Common myeloid progenitor, CD34-positive (primary cell): ENCODE measurements around the gene KRTAP4-4.

ENCODE experiments used
- CTCF ChIA-PET: fragments of 350-600 bp; sonication (Branson Sonifier 250); formaldehyde crosslinking; loops from one replicate; lab custom pipeline; 2021; ENCODE audit warnings: antibody characterized with exemption; lab: Charles Lee
- POLR2A ChIA-PET: fragments of 350-600 bp; sonication (Branson Sonifier 250); formaldehyde crosslinking; loops from one replicate; lab custom pipeline; 2021; ENCODE audit warnings: antibody characterized with exemption; lab: Charles Lee
- DNase-seq, 3 donors: peaks; one replicate each; pipeline versions ENCODE4 v3.0.0 to v3.0.0-alpha.2; 2013
- H3K27ac ChIP-seq, 2 experiments: 1 replicate in 1 of 2; 2 replicates in 1 of 2; pipeline ENCODE4 v1.7.0; 2013; ENCODE audit warnings: inconsistent platforms in 2 of 2, low read length in 2 of 2, mild to moderate bottlenecking in 2 of 2, low read depth in 1 of 2, moderate library complexity in 1 of 2; ENCODE audit not compliant: severe bottlenecking in 2 of 2, insufficient read depth in 1 of 2, poor library complexity in 1 of 2
- H3K27me3 ChIP-seq, 5 experiments: replicated peaks in 2 of 5; 1 replicate in 3 of 5; 2 replicates in 2 of 5; pipeline versions ENCODE4 v1.6.1 to v1.7.0; 2013; ENCODE audit warnings: low read length in 4 of 5, mild to moderate bottlenecking in 2 of 5, moderate library complexity in 2 of 5, inconsistent platforms in 1 of 5; ENCODE audit not compliant: insufficient read depth in 5 of 5, control insufficient read depth in 4 of 5
- H3K36me3 ChIP-seq, 4 experiments: 1 replicate in 2 of 4; 2 replicates in 2 of 4; pipeline versions ENCODE4 v1.6.1 to v1.7.0; 2013; ENCODE audit warnings: low read length in 3 of 4, control low read depth in 1 of 4, mild to moderate bottlenecking in 1 of 4; ENCODE audit not compliant: control insufficient read depth in 4 of 4, insufficient read depth in 4 of 4
- H3K4me1 ChIP-seq, 4 experiments: 1 replicate in 3 of 4; 2 replicates in 1 of 4; pipeline versions ENCODE4 v1.6.1 to v1.7.1; 2013; ENCODE audit warnings: low read length in 3 of 4, mild to moderate bottlenecking in 3 of 4, control low read depth in 1 of 4, inconsistent platforms in 1 of 4, moderate library complexity in 1 of 4; ENCODE audit not compliant: control insufficient read depth in 4 of 4, insufficient read depth in 4 of 4; ENCODE audit errors: control extremely low read depth in 1 of 4
- H3K4me3 ChIP-seq, 7 experiments: 1 replicate in 4 of 7; 2 replicates in 3 of 7; pipeline versions ENCODE4 v1.5.1 to v1.7.0; 2013; ENCODE audit warnings: mild to moderate bottlenecking in 7 of 7, low read length in 6 of 7, moderate library complexity in 6 of 7, inconsistent platforms in 2 of 7, low read depth in 2 of 7, control low read depth in 1 of 7; ENCODE audit not compliant: insufficient read depth in 4 of 7, control insufficient read depth in 1 of 7; ENCODE audit errors: extremely low read depth in 1 of 7
- H3K9me3 ChIP-seq, 5 experiments: 1 replicate in 4 of 5; 2 replicates in 1 of 5; pipeline versions ENCODE4 v1.6.1 to v1.7.1; 2013; ENCODE audit warnings: low read length in 4 of 5, mild to moderate bottlenecking in 2 of 5, inconsistent platforms in 1 of 5, low read depth in 1 of 5, moderate library complexity in 1 of 5; ENCODE audit not compliant: control insufficient read depth in 4 of 5, insufficient read depth in 2 of 5; ENCODE audit errors: control extremely low read depth in 1 of 5
- WGBS: methylation state at CpG from one replicate; pipeline ENCODE4 v1.1.5; 2013; ENCODE audit not compliant: insufficient coverage; 5-methylcytosine and 5-hydroxymethylcytosine counted together

KRTAP4-4 gene

DNA sequence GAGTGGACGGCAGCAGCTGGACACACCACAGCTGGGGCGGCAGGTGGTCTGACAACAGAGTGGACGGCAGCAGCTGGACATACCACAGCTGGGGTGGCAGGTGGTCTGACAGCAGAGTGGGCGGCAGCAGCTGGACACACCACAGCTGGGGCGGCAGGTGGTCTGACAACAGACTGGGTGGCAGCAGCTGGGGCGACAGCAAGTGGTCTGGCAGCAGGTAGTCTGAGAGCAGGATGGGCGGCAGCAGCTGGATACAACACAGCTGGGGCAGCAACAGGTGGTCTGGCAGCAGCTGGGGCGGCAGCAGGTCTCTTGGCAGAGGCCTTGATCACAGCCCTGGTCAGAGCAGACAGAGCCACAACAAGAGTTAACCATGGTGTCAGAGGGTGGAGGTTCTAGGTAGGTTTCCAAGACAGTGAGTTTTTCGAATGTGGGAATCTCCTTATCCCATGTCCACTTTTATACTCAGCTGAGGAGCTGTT is 24.0 kb upstream of the KRTAP4-4 start, which contains the start of gene KRTAP4-1:
Gene KRTAP4-1, minus strand, starts transcription at position 432 of the 482 bp plus-strand sequence. Its CDS starts 57 bp downstream, at position 375.
- WGBS, result 96% methylated on average over 7 of the region's 9 CpGs
- Histone ChIP-seq H3K4me3 (no peak within 1 kb of the TSS), H3K4me1 (no peaks in the 10 kb centered on the region), H3K27me3 (peaks cover 0 to 2% (median 0%) of the 10 kb centered on the region in 5 experiments), H3K36me3 (no peaks in the 10 kb centered on the region), H3K27ac (no peak within 1 kb of the TSS), H3K9me3 (no peaks in the 10 kb centered on the region)
- no peak for DNase-seq
- CTCF ChIA-PET, result interaction anchor here (1.4 kb wide), 1 partner anchor 15 kb away, joined by 3 read pairs; no protein-coding TSS in a partner anchor
- POLR2A ChIA-PET, result no interaction called here

DNA sequence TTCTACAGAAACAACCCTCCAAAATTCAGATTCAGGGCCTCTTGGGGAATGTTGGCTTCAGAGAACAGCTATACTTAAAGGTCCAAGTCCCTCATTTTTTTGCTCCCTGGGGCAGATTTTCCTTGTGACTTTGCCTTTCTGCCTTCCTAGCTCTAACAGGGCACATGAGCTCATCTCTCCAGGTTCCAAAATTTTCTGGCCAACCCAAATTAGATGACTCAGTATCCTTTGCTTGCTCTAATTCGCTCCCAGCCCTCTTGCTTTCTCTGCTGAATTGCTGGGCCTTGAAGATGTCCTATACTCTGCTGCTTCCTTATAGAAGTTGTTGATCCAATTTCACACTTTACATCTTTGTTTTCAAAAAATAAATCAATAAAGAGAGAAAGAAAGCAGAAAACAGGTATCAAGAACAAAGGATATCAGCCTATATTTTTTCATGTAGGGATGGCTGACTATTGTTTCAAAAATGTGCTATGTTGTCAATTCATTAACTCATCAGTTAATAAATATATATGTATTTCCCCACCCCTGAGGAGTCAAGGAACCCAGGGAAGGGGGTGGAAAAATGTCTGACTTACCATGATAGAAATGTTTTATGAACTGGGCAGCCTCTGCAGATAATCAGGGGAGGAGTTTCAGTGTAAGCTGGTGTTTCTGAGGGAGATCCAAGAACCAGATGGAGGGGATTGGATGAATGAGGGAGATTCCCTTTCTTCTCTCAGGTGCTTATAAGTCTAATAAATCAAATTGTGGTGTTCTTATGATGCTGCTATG is 18.5 kb upstream of the KRTAP4-4 start:
- no peaks in the 10 kb centered on the region for H3K27me3 ChIP-seq
- no peak overlapping the region for H3K4me3 ChIP-seq
- peaks cover 0 to 3% (median 0%) of the 10 kb centered on the region in 4 experiments for H3K4me1 ChIP-seq
- no peaks in the 10 kb centered on the region for H3K9me3 ChIP-seq
- no peak for DNase-seq
- H3K27ac ChIP-seq, result no peak overlapping the region
- ChIA-PET CTCF (no interaction called here), POLR2A (no interaction called here)
- no peaks in the 10 kb centered on the region for H3K36me3 ChIP-seq
- WGBS, result 100% methylated on average over 1 of the region's 1 CpG

DNA sequence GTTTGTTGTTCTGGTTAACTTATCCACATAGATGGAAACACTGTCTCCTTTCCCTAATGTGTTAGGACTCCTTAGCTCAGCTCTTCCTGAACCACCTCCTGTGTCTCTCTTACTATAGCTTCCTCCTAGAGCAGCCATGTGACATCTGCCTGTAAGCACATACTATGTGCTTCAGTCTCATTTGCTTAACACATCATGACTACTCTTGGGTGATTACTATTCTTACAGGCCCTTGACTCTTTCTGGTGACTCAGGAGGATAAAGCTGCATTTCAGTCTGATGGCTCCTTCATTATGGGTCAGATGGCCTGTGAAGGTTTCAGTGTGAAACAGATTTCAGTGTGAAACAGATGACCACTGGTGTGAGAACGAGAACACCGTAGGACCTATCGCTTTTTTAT is 17.8 kb upstream of the KRTAP4-4 start:
- Histone ChIP-seq H3K9me3 (no peaks in the 10 kb centered on the region), H3K27me3 (no peaks in the 10 kb centered on the region), H3K4me1 (peaks cover 0 to 3% (median 0%) of the 10 kb centered on the region in 4 experiments), H3K27ac (no peak overlapping the region), H3K4me3 (no peak overlapping the region), H3K36me3 (no peaks in the 10 kb centered on the region)
- ChIA-PET POLR2A (no interaction called here), CTCF (no interaction called here)
- DNase-seq, result no peak
- WGBS, result 100% methylated on average over 3 of the region's 3 CpGs

DNA sequence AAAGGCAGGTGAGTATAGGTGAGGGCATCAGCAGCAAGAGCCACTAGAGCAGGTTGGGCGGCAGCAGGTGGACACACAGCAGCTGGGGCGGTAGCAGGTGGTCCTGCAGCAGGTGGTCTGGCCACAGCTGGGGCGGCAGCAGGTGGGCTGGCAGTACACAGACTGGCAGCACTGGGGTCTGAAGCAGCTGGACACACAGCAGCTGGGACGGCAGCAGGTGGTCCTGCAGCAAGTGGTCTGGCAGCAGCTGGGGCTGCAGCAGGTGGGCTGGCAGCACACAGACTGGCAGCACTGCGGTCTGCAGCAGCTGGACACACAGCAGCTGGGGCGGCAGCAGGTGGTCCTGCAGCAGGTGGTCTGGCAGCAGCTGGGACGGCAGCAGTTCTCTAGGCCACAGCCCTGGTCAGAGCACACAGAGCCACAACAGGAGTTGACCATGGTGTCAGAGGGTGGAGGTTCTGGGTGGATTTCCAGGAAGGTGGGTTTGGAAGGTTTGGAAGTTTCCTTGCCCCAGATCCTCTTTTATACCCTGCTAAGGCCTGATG is 17.3 kb upstream of the KRTAP4-4 start, which contains the start of gene KRTAP4-2:
Gene KRTAP4-2, minus strand, starts transcription at position 495 of the 545 bp plus-strand sequence. Its CDS starts 57 bp downstream, at position 438.
- no peaks in the 10 kb centered on the region for H3K36me3 ChIP-seq
- no peak within 1 kb of the TSS for H3K27ac ChIP-seq
- 100% methylated on average over 5 of the region's 7 CpGs for WGBS
- H3K27me3 ChIP-seq, result no peaks in the 10 kb centered on the region
- no peak for DNase-seq
- ChIA-PET POLR2A (no interaction called here), CTCF (no interaction called here)
- H3K4me3 ChIP-seq, result no peak within 1 kb of the TSS
- no peaks in the 10 kb centered on the region for H3K9me3 ChIP-seq
- peaks cover 0 to 3% (median 0%) of the 10 kb centered on the region in 4 experiments for H3K4me1 ChIP-seq

DNA sequence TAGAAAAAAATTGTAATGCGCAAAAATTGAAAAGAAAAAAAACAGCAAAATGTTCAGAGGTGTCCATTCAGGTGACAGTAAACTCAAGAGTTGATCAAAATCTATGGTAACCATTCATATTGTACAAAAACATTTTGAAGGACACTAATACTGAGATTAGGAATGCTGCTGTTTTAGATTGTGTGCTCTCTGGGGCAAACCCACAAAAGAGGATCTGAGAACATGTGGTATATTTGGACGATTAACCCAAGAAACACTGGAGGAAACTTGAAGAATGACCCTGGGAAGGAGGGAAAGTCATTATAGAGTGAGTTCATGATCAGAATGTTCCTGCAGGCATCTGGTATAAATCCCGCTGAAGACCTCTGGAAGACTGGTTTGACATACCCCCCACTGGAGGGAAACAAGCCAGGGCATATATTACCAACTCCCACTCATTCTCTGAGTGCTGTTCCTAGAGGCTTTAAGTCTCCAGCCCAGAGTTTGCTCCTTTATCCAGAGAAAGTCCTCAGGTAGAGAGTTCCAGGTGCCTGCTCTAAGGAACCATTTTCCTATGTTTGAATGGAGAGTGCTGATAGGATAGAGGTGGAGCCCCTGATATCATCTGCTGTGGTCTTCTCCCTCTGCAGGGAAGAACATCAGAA is 16.3 kb upstream of the KRTAP4-4 start:
- Histone ChIP-seq H3K27me3 (no peaks in the 10 kb centered on the region), H3K4me1 (peaks cover 0 to 3% (median 0%) of the 10 kb centered on the region in 4 experiments), H3K4me3 (no peak overlapping the region), H3K36me3 (no peaks in the 10 kb centered on the region), H3K9me3 (no peaks in the 10 kb centered on the region), H3K27ac (no peak overlapping the region)
- ChIA-PET CTCF (no interaction called here), POLR2A (no interaction called here)
- no peak for DNase-seq
- WGBS, result 50% methylated on average over 1 of the region's 3 CpGs

DNA sequence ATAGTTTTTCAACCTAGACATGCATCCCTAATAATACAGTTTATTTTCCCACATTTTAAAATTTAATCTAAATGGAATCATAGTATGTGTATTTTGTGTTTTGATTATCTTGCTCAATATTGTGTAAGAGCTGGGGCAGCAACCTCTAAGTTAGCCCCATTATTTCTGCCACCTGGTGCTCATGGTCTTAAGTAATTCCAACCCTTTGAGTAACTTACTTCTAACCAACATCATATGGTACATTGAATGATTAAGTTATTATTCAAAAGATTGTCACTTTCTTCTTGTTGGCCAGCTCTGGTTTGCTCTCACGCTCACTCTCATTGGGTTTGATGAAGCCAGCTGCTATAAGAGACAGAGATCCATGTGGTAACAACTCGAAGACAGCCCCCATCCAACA is 11.3 kb upstream of the KRTAP4-4 start:
- no peaks in the 10 kb centered on the region for H3K9me3 ChIP-seq
- peaks cover 0 to 3% (median 0%) of the 10 kb centered on the region in 4 experiments for H3K4me1 ChIP-seq
- H3K4me3 ChIP-seq, result no peak overlapping the region
- no peaks in the 10 kb centered on the region for H3K27me3 ChIP-seq
- ChIA-PET CTCF (no interaction called here), POLR2A (no interaction called here)
- WGBS, result no CpG with 5 or more reads among the region's 2 CpGs
- no peaks in the 10 kb centered on the region for H3K36me3 ChIP-seq
- DNase-seq, result no peak
- no peak overlapping the region for H3K27ac ChIP-seq
